Tibial nerve (tissue), 3 donors: Measurements from ENCODE around the gene NTF3.

Source experiments
- EP300 ChIP-seq, 2 donors: sonication (generic); formaldehyde crosslinking; IDR thresholded peaks; one replicate each; pipeline ENCODE4 v1.6.1; 2017; ENCODE audit warnings: antibody characterized with exemption in 2 of 2, mild to moderate bottlenecking in 1 of 2
- POLR2A ChIP-seq, 2 donors: fragments of 450-650 bp; IDR thresholded peaks; one replicate each; pipeline ENCODE4 v1.6.1; 2017; ENCODE audit warnings: antibody characterized with exemption in 2 of 2, mild to moderate bottlenecking in 2 of 2, moderate library complexity in 2 of 2

- TF ChIP-seq EP300 (IDR thresholded peaks at IDR 0.05) (no peak), POLR2A (IDR thresholded peaks at IDR 0.05) (no peak)
Observed at GRCh38 chr12:5509102-5509501, 77.2 kb downstream of the NTF3 start.
